Activated CD8-positive, alpha-beta memory T cell treated with anti-CD3 and anti-CD28 coated beads for 48 hours (primary cell): ENCODE data around the gene LRP1B.
"Not testable (repeated sequence)": the region's sequence is repeated elsewhere in the genome, so short reads cannot be mapped to it uniquely, and the experiment has no call there.

ENCODE experiments used
- DNase-seq, 3 experiments: peaks; one replicate each; pipeline ENCODE4 v3.0.0-alpha.2; 2020; ENCODE audit warnings: low read depth in 2 of 3, low spot score in 2 of 3

Gene LRP1B

GRCh38 chr2:140504601-140505000 is 1626.2 kb downstream of the LRP1B start:
- no peak for DNase-seq

- DNase-seq: no peak
Observed at GRCh38 chr2:140502951-140503630, 1627.7 kb downstream of the LRP1B start.

- no peak for DNase-seq
Observed at GRCh38 chr2:140498360-140498759, 1632.5 kb downstream of the LRP1B start.

GRCh38 chr2:140496714-140497113 is 1634.1 kb downstream of the LRP1B start:
- no peak for DNase-seq

- no peak for DNase-seq
Observed at GRCh38 chr2:140491876-140492275, 1638.9 kb downstream of the LRP1B start.

GRCh38 chr2:140489193-140489592 is 1641.6 kb downstream of the LRP1B start:
- DNase-seq: no peak

- no peak for DNase-seq
Observed at GRCh38 chr2:140481136-140481535, 1649.7 kb downstream of the LRP1B start.

GRCh38 chr2:140473851-140474250 is 1657.0 kb downstream of the LRP1B start:
- DNase-seq: no peak

GRCh38 chr2:140472676-140473075 is 1658.1 kb downstream of the LRP1B start:
- DNase-seq: no peak

GRCh38 chr2:140465301-140465700 is 1665.5 kb downstream of the LRP1B start:
- no peak for DNase-seq

- no peak for DNase-seq
Observed at GRCh38 chr2:140462990-140463389, 1667.8 kb downstream of the LRP1B start.

GRCh38 chr2:140457483-140457882 is 1673.3 kb downstream of the LRP1B start:
- DNase-seq: no peak

- no peak for DNase-seq
Observed at GRCh38 chr2:140455315-140455714, 1675.5 kb downstream of the LRP1B start.

GRCh38 chr2:140454717-140455116 is 1676.1 kb downstream of the LRP1B start:
- DNase-seq: no peak

GRCh38 chr2:140451324-140451723 is 1679.5 kb downstream of the LRP1B start:
- DNase-seq: no peak

- no peak for DNase-seq
Observed at GRCh38 chr2:140442319-140442718, 1688.5 kb downstream of the LRP1B start.

- no peak for DNase-seq
Observed at GRCh38 chr2:140440815-140441214, 1690.0 kb downstream of the LRP1B start.

- DNase-seq: no peak
Observed at GRCh38 chr2:140436936-140437335, 1693.9 kb downstream of the LRP1B start.

- DNase-seq: not testable (repeated sequence)
Observed at GRCh38 chr2:140427033-140427432, 1703.8 kb downstream of the LRP1B start.

GRCh38 chr2:140424471-140424870 is 1706.3 kb downstream of the LRP1B start:
- DNase-seq: no peak

- no peak for DNase-seq
Observed at GRCh38 chr2:140422759-140423158, 1708.1 kb downstream of the LRP1B start.

GRCh38 chr2:140417504-140417903 is 1713.3 kb downstream of the LRP1B start:
- no peak for DNase-seq

GRCh38 chr2:140416577-140416976 is 1714.2 kb downstream of the LRP1B start:
- DNase-seq: no peak
